ENCODE data around the gene ELAVL1.
A peak's percentile ranks its signal among the peaks of the same experiment; 100 is the strongest.

The ELAVL1 gene

GRCh38 chr19:8020681-8021080 lies 15.2 kb upstream of the ELAVL1 start:
- no peak for DNase-seq

- DNase-seq, result no peak
Measured at GRCh38 chr19:8017808-8018207, 12.4 kb upstream of the ELAVL1 start.

GRCh38 chr19:8004723-8005513 lies 523 bp downstream of the ELAVL1 start:
- peak; percentile 0 for DNase-seq

GRCh38 chr19:8004001-8004400 lies 1.4 kb downstream of the ELAVL1 start:
- no peak for DNase-seq

GRCh38 chr19:8001995-8002849 lies 3.2 kb downstream of the ELAVL1 start:
- DNase-seq, result peak; percentile 19

- no peak for DNase-seq
Measured at GRCh38 chr19:8001651-8001994, 3.8 kb downstream of the ELAVL1 start.

- peak; percentile 11 for DNase-seq
Measured at GRCh38 chr19:8000298-8001038, 5.0 kb downstream of the ELAVL1 start.

- no peak for DNase-seq
Measured at GRCh38 chr19:7999376-7999775, 6.1 kb downstream of the ELAVL1 start.

GRCh38 chr19:7997809-7998480 lies 7.5 kb downstream of the ELAVL1 start:
- DNase-seq, result no peak

- DNase-seq, result no peak
Measured at GRCh38 chr19:7996883-7997282, 8.6 kb downstream of the ELAVL1 start.

GRCh38 chr19:7995810-7996158 lies 9.7 kb downstream of the ELAVL1 start:
- no peak for DNase-seq

GRCh38 chr19:7994928-7995809 lies 10.3 kb downstream of the ELAVL1 start:
- no peak for DNase-seq

GRCh38 chr19:7994114-7994513 lies 11.3 kb downstream of the ELAVL1 start:
- DNase-seq, result no peak

GRCh38 chr19:7993560-7993959 lies 11.9 kb downstream of the ELAVL1 start:
- no peak for DNase-seq

GRCh38 chr19:7992575-7992974 lies 12.9 kb downstream of the ELAVL1 start:
- DNase-seq, result no peak

GRCh38 chr19:7989071-7989575 lies 16.3 kb downstream of the ELAVL1 start:
- DNase-seq, result no peak

GRCh38 chr19:7988307-7988706 lies 17.1 kb downstream of the ELAVL1 start:
- DNase-seq, result no peak

- DNase-seq, result no peak
Measured at GRCh38 chr19:7987114-7987768, 18.2 kb downstream of the ELAVL1 start.

- DNase-seq, result no peak
Measured at GRCh38 chr19:7986321-7987113, 18.9 kb downstream of the ELAVL1 start.

GRCh38 chr19:7985481-7985911 lies 19.9 kb downstream of the ELAVL1 start:
- no peak for DNase-seq

Measured in DMS79 (cell line).